ENCODE results near the gene RAI14.

GRCh38 chr5:34684281-34684979 lies 28.3 kb downstream of the RAI14 start:
- TF ChIP-seq CTCF (IDR thresholded peaks at IDR 0.05 in 4 of 5, conservative IDR thresholded peaks at IDR 0.05 in 1 of 5) (no peak), POLR2A (IDR thresholded peaks at IDR 0.05) (no peak)
